GM19324 (cell line): ENCODE data around the gene GPS1.

Experiments
- ATAC-seq: cut with Tn5 transposase; IDR thresholded peaks from one replicate; pipeline ENCODE4 v1.9.1; 2021; ENCODE audit warnings: mild to moderate bottlenecking, moderate library complexity; ENCODE audit not compliant: unreplicated experiment, low FRiP score

GPS1 gene

DNA sequence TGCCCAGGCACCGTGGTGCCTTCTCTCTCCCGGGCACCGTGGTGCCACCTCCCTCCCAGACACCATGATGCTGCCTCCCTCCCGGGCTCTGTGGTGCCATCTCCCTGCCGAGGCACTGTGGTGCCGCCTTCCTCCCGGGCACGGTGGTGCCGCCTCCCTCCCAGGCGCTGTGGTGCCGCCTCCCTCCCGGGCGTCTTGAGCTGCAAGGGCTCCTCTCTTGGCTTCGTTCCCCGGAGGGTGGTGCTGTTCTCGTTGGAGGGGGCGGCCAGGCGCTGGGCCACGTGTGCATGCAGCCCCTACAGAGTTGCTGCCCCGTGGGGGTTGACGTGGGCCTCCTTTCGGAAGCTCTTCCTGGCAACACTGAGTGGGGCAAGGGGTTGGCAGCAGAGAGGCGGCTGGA, 37.3 kb upstream of the GPS1 start:
- ATAC-seq, result no peak

DNA sequence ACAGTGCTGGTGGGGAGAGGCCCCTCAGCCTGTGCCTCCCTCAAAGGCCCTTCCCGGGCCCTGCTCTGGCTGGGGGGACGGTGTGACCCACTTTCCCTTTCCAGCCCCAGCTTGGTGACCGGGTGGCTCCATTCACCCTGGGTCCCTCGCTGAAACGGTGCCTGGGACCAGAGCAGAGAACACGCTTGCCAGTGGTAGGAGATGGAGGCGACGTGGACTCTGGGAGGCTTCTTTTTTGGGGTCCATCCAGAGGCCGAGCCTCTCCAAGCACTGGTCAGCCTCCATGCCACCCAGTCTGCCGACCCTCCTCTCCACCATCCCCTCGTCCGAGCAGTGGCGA, 36.8 kb upstream of the GPS1 start:
- ATAC-seq, result no peak

DNA sequence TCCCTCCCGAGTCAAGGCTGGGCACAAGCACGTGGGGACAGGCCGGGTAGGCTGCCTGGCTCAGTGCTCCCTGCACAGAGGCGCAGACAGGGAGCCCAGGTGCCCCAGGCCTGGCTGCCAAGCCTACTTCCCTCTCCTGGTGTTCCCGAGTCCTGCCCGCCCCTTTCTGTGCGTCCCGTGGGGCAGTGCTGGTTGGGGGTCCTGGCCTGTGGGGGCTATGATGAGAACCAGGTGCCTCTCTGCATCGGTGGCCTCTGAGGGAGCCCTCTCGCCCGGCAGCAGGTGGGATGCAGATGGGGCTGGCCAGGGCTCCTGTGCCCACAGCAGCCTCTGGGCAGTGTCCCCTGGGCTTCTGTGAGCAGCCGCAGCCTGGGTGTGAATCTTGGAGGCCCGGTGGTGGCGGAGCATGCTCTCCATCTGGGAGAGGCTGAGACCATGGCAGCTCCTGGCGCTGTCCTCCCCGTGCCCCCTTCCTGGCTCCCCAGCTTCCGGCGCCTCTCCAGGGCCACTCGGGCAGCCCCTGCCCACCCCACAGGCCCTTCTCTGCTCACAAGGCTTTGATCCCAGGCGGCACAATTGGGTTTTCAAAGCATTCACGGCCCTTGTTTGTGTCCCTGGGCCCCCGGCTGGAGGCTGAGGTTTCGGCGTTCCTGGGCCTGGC, 36.3 kb upstream of the GPS1 start:
- no peak for ATAC-seq

DNA sequence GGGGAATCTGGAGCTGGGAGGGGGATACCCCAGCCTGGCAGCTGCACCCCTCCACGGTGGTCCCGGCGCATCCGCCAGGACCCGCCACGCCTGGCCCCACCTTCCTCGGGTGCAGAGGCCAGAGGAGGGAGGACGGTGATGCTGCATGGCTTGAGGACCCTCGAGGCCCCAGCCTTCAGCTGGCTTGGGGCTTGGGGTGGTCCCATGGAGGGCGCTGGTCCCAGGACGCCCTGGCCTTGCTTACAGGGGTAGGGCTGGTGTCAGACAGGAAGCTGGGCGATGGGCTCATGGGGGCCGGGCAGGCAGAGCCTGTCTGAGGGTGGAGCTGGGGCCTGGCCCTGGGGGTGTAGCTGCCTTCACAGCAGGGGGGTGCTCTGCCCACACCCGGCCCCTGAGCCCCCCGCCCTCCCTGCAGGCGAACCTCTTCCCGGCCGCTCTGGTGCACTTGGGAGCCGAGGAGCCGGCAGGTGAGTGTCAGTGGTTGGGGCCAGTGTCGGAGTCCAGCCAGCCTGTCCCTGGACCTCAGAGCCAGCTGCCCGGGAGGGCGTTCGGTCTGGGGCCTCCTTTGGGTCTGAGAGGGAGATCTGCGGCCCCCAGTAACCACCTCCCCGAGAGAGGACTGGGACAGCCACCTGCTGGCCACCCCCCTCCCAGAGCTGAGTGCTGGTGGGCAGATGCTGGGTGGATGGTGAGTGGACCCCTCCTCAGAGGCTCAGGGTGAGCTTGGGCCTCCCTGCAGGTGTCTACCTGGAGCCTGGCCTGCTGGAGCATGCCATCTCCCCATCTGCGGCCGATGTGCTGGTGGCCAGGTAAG, 35.4 kb upstream of the GPS1 start:
- ATAC-seq, result no peak

DNA sequence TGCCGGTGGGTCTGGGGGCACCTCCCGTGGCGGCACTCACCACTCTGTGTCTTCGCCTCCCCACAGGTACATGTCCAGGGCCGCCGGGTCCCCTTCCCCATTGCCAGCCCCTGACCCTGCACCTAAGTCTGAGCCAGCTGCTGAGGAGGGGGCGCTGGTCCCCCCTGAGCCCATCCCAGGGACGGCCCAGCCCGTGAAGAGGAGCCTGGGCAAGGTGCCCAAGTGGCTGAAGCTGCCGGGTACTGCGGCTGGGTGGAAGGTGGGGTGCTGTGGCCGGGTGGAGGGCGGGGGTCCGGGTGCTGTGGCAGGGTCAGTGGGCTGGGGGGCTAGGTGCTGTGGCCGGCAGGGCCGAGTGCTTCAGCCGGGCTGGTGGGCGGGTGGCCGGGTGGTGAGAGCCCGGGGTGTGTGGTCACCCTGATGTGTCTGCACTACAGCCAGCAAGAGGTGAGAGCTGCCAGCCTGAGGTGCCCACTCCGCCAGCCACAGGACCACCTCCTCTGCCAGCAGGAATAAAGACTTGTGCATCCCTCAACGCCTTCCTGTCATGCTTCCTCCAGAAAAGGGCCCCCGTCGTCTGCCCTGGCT, 34.7 kb upstream of the GPS1 start:
- ATAC-seq, result no peak

DNA sequence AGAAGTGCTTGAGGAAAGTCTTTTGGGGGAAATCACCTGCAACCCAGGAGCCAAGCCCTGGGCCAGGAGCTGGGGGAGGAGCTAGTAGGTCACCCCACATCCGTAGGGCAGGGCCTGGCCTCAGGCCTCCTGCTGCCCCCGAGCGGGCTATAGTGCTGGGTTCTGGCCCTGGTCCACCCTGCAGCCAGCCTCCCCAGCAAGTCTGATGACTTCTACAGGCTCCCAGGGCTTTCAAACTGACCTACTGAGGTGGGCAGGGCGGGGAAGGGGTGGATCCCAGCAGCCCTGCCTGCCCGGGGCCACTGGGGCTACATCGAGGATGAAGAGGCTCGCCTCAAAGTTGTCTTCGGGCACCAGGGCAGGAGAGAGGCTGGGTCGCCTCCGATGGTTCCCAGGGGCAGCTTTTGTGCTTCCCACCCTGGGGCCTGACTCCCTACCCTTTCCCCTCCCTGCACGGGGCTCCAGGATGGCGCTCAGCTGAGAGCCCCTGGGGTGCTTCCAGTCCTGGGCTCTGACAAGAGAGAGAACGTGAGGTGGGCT, 34.0 kb upstream of the GPS1 start:
- no peak for ATAC-seq

DNA sequence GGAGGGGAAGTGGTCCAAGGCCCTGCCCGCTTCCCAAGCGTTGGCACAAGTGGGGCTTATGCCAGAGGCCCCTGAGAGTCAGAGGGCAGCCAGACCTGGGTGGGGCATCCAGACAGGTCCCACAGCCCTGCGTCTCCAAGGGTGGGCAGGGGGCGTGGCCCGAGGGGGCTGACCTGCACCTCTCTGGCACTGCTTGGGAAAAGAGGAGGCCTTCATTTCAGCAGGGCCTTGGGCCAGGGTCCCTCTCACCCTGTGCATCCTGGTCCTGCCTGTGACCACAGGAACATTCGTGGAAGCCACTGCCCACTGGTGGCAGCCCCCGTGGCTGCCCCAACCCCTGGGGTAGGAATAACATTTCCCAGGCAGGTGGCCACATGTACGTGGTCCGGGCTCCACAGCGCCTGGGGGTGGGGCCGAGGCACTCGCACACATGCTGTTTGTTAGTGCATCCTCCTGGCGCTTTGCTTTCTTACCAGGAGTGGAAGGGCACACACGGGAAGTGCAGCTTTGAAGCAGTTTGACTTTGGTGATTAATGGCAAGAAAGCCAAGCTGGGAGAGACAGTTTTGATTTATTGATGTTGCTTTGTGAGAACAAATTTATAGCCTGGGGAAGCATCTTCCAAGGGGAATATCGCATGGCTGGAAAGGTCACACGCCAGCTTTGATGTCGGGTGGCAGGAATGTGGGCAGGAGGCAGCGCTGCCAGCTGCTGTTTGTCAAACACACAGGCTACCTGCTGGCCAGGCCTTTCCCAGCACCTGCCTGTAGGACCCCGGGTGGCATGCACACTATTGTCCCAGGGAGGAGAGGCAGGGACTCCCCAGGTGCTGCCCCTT, 33.3 kb upstream of the GPS1 start:
- no peak for ATAC-seq

DNA sequence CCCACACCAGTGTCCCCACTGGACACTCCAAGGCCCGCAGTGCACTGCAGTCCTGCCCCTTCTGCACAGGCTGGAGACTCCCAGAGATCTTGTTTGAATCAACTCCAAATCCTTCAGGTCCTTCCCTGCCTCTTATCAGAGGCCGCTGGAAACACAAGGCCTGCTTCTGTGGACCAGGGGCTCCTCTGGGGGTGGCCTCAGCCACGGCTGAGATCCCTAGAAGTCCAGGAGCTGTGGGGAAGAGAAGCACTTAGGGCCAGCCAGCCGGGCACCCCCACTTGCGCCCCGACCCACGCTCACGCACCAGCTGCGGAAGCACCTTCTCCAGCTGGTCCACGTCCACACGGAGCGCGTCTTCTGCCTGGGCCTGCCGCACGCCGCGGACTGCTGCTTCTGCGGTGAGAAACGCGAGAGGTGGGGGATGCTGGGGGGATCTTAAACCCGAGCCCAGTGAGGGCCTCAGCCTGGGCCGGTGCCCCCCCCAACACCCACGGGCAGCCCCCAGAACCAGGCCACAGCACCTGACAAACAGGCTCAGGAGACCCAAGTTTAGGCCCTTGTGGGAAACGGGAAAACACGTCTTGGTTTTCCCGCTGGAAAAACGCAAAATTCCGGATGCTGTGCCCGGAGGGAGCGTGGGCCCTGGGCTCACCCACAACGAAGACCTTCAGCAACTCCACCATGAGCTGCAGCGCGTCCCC, 32.6 kb upstream of the GPS1 start:
- no peak for ATAC-seq

DNA sequence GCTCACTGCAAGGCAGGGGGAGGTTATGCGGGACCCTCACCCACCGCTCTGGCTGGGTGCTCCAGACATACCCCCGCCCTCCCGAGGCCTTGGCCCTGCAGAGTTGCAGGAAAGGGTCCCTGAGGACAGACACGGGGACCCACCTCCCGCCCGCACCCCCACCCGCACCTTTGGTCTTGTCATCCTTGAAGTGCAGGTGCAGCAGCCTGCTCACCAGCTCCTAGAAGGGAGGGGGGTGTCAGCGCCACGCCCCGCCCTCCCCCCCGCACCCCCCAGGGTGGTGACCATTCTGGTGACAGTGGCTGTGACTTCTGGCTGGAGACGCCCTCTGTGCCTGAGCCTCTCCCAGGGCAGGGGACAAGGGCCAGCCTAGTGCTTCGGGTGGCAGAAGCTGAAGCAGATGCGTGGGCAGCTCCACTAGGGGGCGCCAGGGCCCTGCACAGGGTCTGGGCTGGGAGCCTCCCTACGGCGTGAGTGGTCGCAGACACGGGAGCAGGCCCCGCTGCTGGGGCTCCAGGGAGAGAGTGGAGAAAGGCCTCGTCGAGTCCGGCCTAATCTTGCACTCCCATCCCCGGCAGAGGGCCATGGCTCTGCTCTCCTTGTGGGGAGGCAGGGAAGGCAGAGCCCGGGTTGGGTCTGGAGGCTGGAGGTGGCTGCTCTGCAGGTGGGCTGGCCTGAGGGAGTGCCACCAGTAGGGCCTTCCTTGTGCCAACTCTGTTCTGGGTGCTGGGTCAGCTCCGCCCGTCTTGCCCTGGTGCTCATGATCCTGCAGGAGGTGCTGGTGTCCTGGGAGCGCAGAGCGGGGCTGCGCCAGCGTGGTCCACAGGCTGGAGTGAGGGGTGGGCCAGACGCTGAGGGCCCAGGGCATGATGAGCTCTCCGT, 31.8 kb upstream of the GPS1 start:
- ATAC-seq, result no peak

DNA sequence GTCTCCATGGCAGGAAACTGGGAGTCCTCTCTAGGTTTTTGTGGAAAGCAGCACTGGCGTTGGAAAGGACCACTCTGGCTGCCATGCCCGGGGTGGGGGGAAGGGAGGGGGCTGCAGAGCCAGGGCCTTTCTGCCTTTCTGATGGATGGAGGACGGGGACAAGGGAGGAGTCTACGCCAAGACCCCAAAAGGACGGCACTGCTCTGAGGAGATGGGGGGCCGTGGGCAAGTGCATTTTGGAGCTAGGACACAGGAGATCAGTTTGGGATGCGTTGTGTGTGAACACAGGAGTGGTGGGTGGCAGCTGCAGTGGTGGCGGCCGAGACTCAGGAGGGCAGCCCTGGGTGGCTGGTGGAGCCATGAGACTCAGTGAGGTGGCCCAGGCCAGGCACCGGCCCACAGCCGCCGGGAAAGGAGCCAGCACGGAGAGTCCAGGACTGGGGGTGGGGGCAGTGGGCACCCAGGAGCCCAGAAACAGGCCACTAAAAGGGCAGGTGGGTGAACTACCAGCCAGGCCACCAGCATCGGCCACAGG, 31.1 kb upstream of the GPS1 start:
- no peak for ATAC-seq

DNA sequence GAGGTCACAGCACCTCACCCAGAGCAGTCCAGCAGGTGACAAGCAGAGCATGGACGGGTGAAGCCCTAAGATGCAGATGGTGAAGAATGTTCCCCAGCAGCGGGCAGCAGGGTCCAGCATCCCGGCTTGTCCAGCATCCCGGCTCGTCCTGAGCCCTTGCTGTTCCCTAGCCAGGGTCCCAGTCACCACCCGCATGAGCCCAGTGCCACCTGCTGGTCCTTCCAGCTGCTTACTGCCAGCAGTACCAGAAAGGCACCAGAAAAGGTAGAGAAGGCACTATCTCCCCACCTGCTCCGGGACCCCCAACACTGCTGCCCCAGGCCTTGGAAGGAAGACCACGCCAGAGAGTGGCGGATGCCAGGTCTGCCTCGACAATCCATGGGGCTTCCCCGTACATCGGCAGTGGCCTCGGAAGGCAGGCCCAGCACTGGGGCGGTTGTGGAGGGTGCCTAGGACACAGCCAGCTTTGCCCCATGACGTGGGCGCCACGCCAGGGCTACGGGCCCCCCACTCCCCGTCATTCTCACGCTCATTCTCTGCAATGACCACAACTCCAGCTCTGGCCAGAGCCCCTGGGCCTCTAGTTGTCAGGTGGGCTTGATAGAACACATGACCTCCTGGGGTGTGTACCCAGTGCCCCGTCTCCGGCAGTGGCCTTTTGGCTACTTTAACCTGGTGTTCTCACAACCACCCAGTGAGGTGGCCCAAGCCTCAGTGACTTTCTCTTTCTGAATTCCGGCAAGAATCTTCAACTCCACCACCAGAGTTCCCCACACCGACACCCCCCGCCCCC, 30.4 kb upstream of the GPS1 start:
- ATAC-seq, result no peak

DNA sequence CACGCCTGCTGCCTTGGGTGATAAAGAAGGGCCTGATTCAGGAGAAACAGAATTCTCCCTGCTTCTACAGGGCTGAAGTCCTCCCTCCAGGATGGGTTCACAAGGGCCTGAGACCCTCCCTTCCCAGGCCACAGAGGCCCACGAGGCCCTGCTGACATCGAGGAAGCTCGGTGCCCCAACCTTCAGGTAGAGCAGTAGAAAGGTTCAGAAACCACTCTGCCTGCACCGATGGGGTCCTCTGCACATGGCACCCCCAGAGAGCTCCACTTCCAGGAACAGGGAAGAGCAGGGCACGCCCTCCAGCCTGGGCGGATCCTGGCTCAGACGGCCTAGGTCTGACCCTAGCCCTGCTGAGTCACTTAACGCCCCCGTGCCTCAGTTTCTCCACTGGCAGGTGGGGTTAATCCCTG, 29.8 kb upstream of the GPS1 start:
- no peak for ATAC-seq

DNA sequence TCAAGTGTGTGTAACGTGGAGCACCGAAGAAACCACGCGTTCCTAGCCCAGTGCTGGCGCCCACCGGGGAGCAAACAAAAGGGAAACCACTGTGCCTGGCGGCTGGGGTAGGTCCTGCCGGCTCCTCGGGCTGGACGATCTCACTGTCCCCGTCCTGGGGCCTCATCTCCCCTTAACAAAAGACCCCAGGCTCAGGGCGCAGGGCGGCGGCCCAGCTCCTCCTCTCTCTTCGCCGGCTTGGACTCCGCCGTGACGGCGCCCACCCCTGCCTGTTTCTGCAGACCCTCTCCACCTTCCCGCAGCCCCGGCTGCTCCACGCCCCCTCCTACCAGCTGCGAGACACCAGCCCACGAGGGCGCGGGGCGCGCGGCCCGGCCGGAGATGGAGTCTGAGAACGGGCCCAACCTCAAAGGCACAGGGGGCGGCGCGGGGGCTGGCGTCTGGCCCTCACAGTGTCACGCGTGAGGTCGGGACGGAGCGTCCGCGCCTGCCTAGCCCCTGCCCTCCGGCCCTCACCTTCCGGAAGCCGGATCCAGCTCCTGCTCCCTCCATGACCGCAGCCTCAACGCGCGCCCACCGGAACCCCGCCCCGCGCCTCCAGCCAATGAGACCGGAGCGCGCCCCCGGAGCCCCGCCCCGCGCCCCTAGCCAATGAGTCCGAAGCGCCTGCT, 29.3 kb upstream of the GPS1 start, which contains the start of gene CENPX:
TSS of gene CENPX (minus strand) at position 569 of the 671 bp plus-strand sequence. CDS start at position 552, 17 bp downstream.
- ATAC-seq, result no peak

DNA sequence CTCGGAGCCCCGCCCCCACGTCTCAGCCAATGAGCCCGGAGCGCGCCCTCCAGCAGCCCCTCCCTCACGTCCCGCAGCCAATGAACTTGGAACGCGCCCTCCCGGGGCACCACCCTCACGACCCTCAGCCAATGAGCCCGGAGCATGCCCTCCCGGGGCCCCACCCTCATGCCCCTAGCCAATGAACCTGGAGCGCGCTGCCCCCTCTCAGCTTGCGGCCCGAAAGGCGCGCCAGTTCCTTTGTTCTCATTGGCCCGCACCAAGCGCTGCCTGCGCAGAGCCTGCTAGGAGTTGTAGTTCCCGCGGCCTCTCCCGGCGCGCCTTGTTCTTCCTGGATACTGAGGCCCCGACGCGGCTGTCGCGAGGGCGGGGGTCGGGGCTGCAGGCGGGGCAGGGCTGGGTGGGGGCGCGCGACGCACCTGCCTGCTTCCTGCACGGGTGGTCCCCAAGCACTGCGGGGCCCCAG, 28.7 kb upstream of the GPS1 start, which contains the start of gene LRRC45:
TSS of gene LRRC45 (plus strand) at position 325 of the 466 bp plus-strand sequence. CDS start 339 bp downstream, outside the sequence.
- peak; percentile 89 for ATAC-seq

DNA sequence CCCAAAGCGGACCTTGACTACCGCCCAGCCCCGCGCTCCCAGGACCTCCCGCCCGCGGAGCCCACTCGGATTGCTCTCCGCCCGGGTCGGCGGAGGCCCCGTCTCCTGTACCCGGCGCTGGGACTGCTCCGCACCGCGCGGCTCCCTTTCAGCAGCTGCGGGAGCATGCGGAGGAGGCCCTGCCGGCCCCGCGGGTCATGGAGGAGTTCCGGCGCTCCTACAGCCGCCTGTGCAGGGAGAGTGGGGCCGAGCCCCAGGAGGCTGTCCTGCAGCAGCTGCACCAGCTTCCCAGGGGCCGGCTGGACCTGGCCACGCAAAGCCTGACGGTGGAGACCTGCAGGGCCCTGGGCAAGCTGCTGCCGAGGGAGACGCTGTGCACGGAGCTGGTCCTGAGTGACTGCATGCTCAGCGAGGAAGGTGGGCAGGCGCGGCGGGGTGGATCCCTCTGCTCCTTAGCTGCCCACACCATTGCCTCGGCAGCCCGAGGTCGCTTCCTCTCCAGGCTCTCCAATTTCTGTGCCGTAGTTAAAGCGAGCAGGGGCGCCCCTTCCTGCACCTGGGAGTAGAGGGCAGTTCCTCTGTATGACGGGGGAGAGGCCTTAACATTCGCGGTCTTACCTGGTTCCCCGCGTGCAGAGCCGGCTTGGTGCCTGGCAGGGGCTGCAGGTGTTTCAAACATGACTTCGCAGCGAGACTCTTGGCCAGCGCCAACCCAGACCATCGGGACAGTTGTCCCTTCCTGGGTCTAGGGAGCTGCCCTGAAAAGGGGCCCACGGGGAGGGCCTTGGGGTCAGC, 28.1 kb upstream of the GPS1 start:
- ATAC-seq, result peak; percentile 9

DNA sequence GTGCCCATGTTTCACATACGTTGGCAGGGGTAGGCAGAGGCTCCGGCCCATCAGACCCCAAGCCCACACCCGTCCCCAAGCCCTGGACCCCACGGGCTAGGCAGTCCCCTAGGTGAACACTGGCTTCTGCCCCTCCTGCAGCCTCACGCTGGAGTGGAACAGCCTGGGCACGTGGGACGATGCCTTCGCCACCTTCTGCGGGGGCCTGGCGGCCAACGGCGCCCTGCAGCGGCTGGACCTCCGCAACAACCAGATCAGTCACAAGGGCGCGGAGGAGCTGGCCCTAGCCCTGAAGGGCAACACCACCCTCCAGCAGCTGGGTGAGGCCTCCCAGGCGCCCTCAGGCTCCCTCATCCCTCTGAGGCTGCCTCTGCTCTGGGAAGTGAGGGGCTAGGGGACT, 26.8 kb upstream of the GPS1 start:
- ATAC-seq, result no peak
